Lung microvascular endothelial cell (primary cell): ENCODE data around the gene NPAS1. TPM values are rescaled to one million over a fixed set of nuclear protein-coding genes. Genes with fewer than 3 reads are reported as not detected.
"Not testable (repeated sequence)": the region's sequence is repeated elsewhere in the genome, so short reads cannot be mapped to it uniquely, and the experiment has no call there.

Experiments
- DNase-seq, 2 donors: peaks; one replicate each; pipeline versions ENCODE4 v3.0.0 to v3.0.0-alpha.2; 2010; ENCODE audit warnings: low read depth in 2 of 2
- total RNA-seq: library from RNA; depleted of rRNA; stranded (reverse); fragments of >200 nt; gene quantifications from 2 replicates; pipeline ENCODE4 v1.2.1, GENCODE V29; 2014

The NPAS1 gene
- total RNA-seq, 1 donor from 2014 or later = not detected

DNA sequence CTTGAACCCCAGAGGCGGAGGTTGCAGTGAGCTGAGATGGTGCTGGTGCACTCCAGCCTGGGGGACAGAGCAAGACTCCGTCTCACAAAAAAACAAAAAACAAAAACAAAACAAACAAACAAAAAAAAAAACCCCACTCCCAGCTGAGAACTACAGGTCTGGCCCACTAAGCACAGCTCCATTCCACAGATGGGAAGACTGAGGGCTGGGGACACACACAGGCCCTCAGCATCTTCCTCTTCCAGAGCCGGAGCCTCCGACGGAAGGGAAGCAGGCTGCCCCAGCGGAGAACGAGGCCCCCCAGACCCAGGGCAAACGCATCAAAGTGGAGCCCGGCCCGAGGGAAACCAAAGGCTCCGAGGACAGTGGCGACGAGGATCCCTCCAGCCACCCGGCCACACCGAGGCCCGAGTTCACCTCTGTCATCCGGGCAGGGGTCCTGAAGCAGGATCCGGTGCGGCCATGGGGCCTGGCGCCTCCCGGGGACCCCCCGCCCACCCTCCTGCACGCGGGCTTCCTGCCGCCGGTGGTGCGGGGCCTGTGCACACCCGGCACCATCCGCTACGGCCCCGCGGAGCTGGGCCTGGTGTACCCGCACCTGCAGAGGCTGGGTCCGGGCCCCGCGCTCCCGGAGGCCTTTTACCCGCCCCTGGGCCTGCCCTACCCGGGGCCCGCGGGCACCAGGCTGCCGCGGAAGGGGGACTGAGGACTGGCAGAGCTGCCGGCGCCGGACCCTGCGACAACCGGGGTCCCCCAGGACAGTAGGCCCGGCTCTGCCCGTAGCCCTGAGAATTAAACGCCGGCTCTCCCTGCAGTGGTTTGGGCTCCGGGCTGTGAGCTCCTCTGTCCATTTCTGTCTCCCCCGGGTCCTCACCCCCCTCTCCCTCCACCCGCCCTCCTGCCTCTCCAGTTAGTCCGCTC is 25.6 kb downstream of the NPAS1 start:
- DNase-seq = no peak

DNA sequence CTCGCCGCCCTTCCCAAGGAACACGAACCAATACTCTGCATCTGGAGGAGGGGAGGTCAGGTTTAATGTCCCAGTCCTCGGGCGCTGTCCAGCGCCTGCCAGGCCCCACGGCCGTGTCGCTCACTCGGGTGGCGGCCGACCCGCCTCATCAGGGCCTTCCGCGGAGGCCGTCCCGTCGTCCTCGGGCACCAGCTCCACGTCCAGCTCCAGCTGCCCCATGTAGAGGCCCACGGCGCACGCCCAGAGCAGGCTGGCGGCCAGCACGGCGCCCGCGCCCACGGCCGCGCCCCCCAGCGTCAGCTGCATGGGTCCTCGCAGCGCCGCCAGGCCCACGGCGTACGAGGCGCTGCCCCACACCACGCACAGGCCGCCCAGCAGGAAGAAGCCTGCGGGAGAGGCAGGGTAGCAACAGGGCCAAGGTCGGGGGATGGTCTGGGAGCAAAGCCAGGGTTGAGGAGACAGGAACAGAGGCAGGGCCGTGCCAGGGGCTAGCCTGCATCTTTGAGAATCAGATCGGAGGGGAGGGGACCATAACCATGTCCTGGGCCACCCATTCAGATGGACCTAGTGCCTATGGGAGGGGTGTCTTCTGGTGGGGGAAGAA is 26.3 kb downstream of the NPAS1 start:
- no peak for DNase-seq

DNA sequence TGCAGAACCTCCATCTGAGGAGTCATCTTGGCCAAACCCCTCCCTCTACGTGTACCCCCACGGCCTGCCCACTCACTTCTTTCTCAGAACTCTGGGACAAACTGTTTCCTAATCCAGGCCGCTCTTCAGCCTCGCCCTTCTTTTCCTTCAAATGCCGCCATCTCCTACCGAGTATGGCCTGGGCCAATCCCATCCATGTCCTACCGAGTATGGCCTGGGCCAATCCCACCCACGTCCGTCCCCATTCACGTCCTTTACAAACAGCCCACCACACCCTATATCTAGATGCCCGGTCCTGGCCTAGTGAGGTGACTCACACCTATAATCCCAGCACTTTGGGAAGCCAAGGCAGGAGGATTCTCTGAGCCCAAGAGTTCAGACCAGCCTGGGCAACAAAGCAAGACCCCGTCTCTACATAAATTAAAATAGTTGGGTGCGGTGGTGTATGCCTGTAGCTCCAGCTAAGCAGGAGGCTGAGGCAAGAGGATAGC is 27.7 kb downstream of the NPAS1 start:
- DNase-seq = no peak

DNA sequence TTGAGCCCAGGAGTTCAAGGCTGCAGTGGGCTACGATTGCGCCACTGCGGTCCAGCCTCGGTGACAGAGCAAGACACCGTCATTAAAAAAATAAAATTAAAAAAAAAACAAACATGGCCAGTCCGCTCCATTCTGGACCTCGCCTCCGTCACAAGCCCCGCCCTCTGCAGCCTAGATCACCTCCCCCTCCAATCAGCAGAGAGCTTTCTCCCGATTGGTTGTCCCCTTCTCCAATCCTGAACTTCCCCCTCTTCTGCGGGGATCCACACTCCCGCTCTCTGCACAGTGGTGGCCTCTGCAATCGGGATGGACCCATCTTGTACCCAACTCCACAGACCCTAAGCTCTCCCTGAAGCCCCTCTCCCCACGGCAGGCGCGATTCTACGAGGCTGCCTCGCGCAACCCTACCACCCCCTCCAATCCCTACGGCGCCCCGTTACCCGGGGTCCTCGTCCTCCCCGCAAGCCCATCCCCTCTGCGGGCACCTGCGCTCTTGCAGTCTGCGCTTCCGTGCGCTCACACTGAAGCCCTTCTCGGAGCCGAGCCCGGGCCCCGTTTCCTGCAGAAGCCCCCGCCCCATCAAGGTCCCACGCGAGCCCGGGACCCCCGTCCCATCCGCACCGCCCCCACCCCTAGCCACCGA is 28.2 kb downstream of the NPAS1 start:
- DNase-seq = peak; percentile 94 to 95

DNA sequence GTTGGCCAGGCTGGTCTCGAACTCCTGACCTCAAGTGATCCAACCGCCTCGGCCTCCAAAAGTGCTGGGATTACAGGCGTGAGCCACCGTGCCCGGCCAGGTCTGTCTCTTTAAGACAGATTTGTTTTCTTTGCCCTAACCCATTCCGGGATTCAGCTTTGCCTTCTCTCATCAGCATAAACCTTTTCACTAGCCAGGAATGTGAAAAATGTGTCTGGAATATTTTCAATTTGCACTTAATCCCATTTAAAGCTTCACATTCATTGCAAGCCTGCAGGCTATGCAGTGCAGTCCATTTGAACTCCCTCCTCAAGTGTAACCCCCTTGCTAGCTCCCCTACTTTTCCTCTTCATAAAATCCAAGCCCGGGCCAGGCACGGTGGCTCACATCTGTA is 29.7 kb downstream of the NPAS1 start:
- DNase-seq = no peak

DNA sequence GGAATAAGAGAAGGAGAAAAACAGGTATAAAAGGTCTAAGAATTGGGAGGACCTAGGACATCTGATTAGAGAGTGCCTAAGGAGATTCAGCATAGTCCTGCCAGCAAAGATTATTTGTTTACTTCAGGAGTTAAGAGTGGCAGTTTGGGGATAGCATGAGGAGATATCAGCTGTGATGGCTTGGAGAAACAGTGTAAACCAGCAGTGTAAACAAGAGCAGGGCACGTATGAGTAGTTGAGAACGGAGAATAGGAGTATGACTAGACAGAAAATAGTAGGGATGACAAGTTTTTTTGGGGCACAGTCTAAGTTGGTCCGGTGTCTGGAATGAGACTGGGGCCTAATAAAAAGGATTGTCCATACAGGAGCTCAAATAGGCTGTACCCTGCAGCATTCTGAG is 30.9 kb downstream of the NPAS1 start:
- DNase-seq = not testable (repeated sequence)

DNA sequence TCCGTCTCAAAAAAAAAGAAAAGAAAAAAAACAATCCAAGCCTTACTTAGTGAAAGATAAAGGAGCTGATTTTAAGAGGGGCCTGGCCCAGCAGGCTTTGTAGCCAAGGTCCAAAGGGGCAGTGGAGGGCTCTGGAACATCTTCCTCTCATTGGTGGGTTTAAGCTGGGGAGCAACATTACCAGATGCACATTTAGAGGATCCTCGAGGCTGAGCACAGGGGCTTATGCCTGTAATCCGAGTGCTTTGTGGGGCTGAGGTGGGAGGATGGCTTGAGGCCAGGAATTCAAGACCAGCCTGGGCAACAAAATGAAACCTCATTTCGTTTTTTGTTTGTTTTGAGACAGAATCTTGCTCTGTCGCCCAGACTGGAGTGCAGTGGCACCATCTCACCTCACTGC is 36.8 kb downstream of the NPAS1 start:
- DNase-seq = no peak

DNA sequence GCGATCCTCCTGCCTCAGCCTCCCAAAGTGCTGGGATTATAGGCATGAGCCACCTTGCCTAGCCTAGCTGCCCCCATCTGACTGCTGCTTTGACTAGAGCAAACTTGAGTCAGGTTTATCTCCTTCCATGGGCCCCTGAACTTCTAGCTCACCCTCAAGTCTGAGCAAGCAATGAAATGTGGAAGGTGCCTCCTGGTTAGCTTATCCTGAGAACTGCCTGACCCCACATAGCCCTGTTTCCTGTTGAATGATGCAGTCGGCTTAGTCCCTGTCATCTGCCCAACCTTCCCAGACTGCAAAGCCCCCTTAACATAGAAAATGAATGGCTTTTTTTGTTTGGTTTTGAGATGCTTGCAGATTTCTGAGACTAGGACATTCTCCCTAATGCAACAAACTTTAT is 37.7 kb downstream of the NPAS1 start:
- DNase-seq = peak in 1 of 2 donors; percentile 49

DNA sequence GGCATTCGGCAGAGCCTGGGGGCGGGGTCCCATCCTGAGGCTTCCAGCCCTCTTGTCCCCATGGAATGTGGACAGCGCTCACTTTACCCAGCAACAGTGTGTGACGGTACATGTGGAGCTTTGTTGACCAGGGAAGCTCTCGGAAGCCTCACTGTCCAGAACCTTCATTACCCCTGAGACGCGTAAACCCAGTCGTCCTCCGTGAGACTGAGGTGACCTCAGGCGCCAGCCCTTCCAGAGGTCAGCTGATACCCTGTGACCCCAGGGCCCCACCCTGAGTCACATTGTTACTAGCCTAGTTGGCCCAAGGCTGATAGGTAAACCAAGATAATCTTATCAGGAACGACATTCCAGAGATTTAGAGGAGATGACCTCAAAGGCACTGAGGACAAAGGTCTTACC is 39.0 kb downstream of the NPAS1 start:
- DNase-seq = no peak

DNA sequence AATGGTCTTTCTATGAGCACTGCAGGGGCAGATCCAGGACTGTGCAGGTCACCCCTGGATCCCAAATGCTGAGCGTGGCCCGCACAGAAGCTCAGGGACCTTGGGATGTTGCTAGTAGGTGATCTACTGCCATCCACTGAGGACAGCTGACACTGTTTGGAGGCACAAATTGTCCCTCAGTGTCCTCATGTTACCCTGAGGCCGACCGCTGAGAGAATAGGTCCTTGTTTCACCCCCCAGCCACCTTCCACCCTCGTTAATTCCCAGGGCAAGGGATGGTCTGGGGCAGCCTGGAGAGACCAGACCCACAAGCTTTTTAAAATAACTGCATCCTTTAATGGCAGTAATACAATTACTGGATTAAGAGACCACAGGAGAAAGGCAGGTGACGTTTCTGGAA is 44.2 kb downstream of the NPAS1 start:
- DNase-seq = no peak

DNA sequence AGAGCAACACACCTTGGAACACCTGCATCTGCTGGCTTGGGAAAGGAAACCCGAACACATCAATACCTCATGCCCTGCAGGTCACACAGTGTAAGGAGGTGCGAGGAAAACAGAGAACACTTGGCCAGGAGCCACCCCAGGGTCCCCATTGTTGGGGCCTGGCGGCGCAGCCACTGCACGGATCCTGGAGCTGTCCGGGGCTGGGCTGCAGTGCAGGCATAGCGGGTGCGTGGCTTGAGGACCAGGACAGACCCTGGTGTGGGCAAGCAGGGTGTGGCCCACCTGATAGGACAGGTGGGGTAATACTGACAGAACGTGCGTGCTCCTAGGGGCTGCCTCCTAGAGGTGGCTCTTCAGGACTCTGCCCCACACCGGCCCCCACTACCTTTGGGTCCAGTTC is 45.6 kb downstream of the NPAS1 start:
- DNase-seq = no peak

DNA sequence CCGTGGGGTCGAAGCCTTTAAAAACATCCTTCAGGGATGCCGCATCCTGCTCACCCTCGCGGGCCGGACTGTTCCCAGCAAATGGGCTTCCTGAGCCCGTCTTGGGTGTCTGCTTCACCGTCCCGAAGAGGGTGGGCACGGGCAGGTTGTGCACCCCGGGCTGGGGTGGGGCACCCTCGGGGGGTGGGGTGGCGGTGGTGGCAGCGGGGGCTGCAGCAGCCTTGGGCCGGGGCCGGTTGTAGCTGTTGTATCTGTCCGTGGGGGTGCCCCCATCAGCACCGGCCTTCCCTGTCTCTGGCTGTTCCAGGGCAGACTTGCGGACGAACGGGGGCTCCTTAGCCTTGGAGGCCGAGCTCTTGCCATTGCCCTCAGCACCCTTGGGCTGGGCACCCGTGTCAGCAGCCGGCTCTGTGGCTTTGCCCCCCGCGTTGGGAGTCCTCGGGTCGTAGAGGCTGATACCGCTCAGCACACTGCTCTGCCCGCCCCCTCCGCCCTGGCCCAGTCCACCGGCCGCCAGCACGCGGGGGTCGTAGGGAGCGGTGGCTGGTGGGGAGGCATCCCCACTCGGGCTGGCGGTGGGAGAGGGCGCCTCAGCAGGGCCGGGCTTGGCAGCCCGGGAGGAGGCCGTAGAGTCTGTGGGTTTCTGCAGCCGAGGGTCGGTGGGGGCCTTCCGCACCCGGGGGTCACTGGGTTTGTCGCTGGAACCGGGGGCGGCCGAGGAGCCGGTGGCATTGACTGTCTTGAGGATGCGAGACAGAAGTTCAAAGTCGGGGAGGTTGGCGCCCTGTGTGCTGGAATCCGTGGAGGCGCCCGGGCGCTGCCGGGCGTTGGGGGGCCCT is 47.0 kb downstream of the NPAS1 start:
- no peak for DNase-seq

DNA sequence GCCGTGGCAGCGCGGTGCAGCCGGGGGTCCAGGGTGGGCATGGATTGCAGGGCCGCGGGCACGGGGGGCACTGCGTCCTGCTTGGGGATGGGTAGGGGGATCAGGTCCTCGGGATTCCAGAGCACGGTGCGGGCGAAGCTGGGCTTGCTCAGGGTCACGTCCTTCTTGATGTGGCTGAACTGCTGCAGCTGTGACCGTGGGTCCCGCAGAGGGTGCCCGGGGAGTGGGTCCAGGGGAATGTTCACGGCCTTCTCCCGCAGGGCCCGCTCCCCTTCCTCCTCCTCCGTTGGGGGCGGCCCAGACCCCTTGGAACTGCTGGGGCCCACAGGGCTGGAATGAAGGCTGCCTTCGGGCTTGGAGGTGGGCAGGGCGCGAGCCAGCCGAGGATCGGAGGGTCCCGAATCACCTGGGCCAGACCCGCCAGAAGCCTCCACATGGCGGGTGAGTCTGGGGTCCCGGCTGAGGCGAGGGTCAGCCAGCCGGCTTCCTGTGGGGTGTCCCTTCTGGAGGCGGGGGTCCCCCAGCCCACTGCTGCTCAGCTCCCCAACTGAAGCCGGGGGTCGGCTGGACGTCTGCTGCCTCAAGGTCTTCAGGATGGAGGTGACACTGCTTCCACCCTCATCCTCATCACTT is 47.7 kb downstream of the NPAS1 start:
- no peak for DNase-seq

DNA sequence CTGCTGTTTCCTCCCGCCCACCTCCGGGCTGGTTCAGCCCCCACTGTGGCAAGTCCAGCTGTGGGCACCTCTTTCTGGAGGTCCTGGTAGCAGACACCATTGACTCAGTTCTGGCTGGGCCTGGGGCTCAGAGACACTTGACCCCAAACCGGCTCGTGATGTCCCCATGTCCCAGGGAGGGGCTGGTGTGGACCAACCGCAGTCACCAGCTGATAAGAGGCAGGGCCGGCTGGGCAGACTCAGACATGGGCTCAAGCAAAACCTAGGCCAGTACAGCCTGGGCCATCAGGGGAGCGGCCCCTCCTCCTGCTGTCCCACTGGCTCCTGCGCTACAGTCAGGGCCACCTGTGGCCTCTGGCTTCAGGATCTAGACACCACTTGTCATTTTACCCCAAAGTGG is 48.6 kb downstream of the NPAS1 start:
- DNase-seq = no peak

DNA sequence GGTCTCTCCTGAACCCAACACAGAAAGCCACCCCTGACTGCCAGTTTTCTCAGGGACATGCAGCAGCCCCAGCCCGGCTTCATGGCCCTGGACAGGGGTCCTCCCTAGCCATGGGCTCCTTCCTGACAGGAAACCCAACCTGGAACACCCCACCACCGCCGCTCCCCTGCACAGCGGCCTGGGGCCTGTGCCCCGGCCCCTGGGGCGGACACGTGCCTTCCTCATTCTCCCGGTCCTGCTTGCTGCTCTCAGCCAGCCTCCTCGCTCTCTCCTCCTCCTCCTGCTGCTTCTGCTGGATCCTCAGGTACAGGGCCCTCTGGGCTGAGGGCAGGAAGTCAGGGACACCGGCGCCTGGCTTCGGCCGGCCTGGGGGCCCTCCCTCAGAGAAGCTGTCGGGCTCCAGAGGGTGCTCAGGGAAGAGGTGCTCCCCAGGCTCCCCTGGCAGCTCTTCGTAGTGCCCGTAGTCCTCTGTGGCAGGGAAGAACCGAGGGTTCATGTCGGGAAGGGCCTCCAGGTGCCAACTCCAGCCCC is 49.3 kb downstream of the NPAS1 start:
- no peak for DNase-seq

DNA sequence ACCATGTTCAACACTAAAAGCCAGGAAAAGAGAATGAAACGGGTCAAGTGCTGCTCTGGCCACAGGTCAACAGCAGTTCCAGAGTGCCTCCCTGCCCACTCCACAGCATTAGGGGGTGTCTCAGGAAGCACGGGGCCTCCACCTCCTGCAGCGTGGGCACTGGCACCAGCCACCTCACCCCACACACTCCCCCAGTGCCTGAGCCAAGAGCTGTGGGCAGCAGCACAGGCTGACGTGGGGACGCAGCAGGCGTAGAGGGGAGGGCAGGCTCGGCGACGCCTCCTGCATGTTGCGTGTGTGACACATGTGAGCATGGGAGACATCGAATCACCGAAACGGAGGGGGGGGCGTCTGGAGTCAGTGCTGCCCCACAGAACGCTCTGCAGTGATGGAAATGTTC is 50.2 kb downstream of the NPAS1 start:
- no peak for DNase-seq

DNA sequence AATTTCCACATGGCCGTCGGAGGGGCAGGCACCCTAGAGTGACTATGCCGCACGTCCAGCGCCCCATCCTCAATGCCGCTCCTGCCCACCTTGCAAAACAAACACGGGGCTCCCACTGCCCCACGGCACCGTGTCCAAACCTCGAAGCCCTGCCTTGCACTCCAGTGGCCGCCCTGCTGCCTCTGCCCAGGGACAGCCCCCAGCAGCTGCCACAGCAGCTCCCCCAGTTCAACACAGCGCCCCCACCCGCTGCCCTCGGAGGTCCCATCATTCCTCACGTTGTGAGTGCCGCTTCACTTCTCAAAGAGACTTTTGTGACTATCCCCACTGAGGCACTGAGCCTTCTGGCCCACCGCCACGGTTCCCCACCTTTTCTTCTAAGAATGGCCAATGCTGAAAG is 51.1 kb downstream of the NPAS1 start:
- no peak for DNase-seq

DNA sequence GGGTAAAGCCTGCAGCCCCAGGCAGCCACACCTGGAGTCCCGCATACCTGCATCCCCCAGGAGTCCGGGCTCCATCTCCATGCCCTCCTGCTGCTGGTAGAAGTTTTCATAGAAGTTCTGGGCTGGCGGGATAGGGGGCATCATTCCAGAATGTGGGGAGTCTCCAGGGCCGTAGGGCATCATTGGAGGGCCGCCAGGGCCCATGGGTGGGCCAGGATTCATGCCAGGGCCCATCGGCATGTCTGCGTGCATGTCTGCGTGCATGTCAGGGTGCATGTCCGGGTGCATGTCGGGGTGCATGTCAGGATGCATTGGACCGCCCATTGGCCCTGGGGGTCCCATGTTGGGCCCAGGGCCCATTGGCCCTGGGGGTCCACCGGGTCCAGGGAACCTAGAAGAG is 52.1 kb downstream of the NPAS1 start:
- DNase-seq = no peak

DNA sequence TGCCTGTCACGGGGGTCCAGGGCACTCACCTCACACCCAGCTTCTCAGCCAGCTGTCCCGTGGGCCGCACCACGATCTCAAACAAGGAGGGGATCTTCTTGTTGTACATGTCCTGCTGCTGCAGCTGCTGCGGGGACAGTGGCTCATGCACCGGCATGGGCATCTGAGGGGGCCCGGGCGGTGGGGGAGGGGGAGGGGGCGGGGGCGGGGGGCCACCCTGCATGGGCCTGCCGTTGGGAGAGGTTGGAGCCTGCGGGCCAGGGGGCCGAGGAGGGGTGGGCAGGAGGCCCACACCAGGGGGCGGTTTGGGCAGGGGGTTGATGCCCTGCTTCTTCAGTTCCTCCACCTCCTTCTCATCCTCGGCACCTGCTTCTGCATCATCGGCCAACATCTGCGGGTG is 52.7 kb downstream of the NPAS1 start:
- DNase-seq = no peak

DNA sequence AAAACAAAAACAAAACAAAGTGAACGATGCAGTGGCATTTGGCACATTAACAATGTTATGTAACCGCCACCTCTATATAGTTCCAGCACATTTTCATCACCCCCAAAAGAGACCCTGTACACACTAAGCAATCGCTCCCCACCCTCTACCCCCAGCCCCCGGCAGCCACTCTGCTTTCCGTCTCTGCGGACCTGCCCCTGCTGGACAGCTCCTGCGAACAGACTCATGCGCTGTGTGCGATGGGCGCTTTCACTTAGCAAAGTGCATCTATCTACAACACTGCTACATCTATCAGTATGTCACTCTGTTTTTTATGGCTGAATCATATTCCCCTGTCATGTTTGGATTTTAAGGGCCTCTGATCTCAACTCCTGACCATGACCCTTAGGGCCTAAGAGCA is 53.9 kb downstream of the NPAS1 start:
- no peak for DNase-seq

DNA sequence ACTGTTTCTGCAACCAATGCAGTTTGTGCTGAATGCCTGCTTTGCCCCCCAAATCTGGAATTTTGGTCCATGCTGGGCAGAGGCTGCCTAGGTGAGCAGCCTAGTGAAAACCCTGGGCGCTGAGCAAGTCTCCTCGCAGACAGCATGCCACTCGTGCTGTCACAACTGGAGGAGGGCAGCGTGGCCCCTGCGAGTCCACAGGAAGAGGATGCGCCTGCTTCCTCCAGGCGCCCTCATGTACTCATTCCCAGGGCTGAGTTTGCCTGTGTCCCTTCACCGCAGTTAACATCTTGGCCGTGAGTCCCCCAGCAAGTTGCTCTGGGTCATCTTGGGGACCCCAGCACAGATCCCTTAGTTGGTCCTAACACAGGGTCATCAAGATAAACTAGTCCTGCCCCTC is 55.0 kb downstream of the NPAS1 start:
- peak in 1 of 2 donors; percentile 43 for DNase-seq
